SK-N-SH (cell line): ENCODE measurements around the gene SEPTIN10. TPM values are rescaled to one million over a fixed set of nuclear protein-coding genes. Genes with fewer than 3 reads are reported as not detected.

Experiments used
- CTCF ChIA-PET: fragments of 300-600, 350-600 bp; formaldehyde crosslinking; extraction: SDS; loops from one replicate; lab custom pipeline; 2021; lab: Yijun Ruan, JAX
- POLR2A ChIA-PET: fragments of 350-600 bp; sonication (Branson Sonifier 250); formaldehyde crosslinking; extraction: SDS; loops from one replicate; lab custom pipeline; 2020; ENCODE audit warnings: antibody characterized with exemption, inconsistent platforms; lab: Yijun Ruan, JAX
- DNase-seq: peaks from one replicate; pipeline ENCODE4 v3.0.0; 2012
- H2AFZ ChIP-seq: fragments of 200-600 bp; sonication (generic); 2 replicates; pipeline ENCODE4 v1.8.1; 2016; ENCODE audit warnings: antibody characterized with exemption, mild to moderate bottlenecking, low read depth
- H3F3A ChIP-seq: fragments of 200-600 bp; sonication (generic); replicated peaks from 2 replicates; pipeline ENCODE3; 2016; ENCODE audit warnings: antibody characterized with exemption, mild to moderate bottlenecking; ENCODE audit not compliant: insufficient read depth
- H3K27ac ChIP-seq, 2 experiments: fragments of 200-500 bp in 1 of 2; fragments of 200-600 bp in 1 of 2; sonication (Bioruptor generic) in 1 of 2; sonication (generic), shearing (Covaris generic) in 1 of 2; 2 replicates each; pipeline versions ENCODE4 v1.5.1 to v1.6.1; 2014 to 2016; ENCODE audit warnings: low read depth in 2 of 2, inconsistent platforms in 1 of 2, low read length in 1 of 2, mild to moderate bottlenecking in 1 of 2, mixed read lengths in 1 of 2
- H3K27me3 ChIP-seq: fragments of 200-600 bp; sonication (generic), shearing (Covaris generic); 2 replicates; pipeline ENCODE4 v1.6.1; 2016; ENCODE audit warnings: mixed run types; ENCODE audit not compliant: insufficient read depth
- H3K36me3 ChIP-seq, 2 experiments: fragments of 200-500 bp in 1 of 2; fragments of 200-600 bp in 1 of 2; sonication (Bioruptor generic) in 1 of 2; sonication (generic) in 1 of 2; replicated peaks in 1 of 2; 2 replicates each; pipeline versions ENCODE3 to v1.5.1; 2014 to 2016; ENCODE audit warnings: low read length in 1 of 2, mild to moderate bottlenecking in 1 of 2; ENCODE audit not compliant: insufficient read depth in 2 of 2, control insufficient read depth in 1 of 2
- H3K4me1 ChIP-seq, 2 experiments: fragments of 200-500 bp in 1 of 2; fragments of 200-600 bp in 1 of 2; sonication (Bioruptor generic) in 1 of 2; sonication (generic), shearing (Covaris generic) in 1 of 2; 2 replicates each; pipeline versions ENCODE4 v1.5.1 to v1.6.1; 2014 to 2016; ENCODE audit warnings: low read depth in 1 of 2, low read length in 1 of 2, mixed run types in 1 of 2; ENCODE audit not compliant: insufficient read depth in 2 of 2, control insufficient read depth in 1 of 2
- H3K4me2 ChIP-seq: fragments of 200-600 bp; sonication (generic), shearing (Covaris generic); 2 replicates; pipeline ENCODE4 v1.6.1; 2017; ENCODE audit warnings: mixed run types
- H3K4me3 ChIP-seq, 2 experiments: fragments of 200-500 bp in 1 of 2; fragments of 200-600 bp in 1 of 2; sonication (Bioruptor generic) in 1 of 2; sonication (generic), shearing (Covaris generic) in 1 of 2; 2 replicates each; pipeline versions ENCODE4 v1.5.1 to v1.8.1; 2014 to 2016; ENCODE audit warnings: low read depth in 2 of 2, inconsistent platforms in 1 of 2, low read length in 1 of 2, mild to moderate bottlenecking in 1 of 2, mixed read lengths in 1 of 2, moderate library complexity in 1 of 2
- H3K79me2 ChIP-seq: fragments of 200-600 bp; sonication (generic); 2 replicates; pipeline ENCODE4 v1.8.1; 2017; ENCODE audit warnings: mild to moderate bottlenecking; ENCODE audit not compliant: insufficient read depth
- H3K9ac ChIP-seq: fragments of 200-600 bp; sonication (generic); 2 replicates; pipeline ENCODE4 v1.6.1; 2017; ENCODE audit warnings: mixed run types
- H3K9me2 ChIP-seq: fragments of 200-600 bp; sonication (generic); 2 replicates; pipeline ENCODE4 v1.6.1; 2017; ENCODE audit warnings: mixed run types
- H3K9me3 ChIP-seq: fragments of 200-600 bp; sonication (generic); 2 replicates; pipeline ENCODE4 v1.6.1; 2017; ENCODE audit warnings: mixed run types, mild to moderate bottlenecking, moderate library complexity
- H4K20me1 ChIP-seq: fragments of 200-600 bp; sonication (generic); 2 replicates; pipeline ENCODE4 v1.6.1; 2017; ENCODE audit warnings: mild to moderate bottlenecking, mixed run types; ENCODE audit not compliant: insufficient read depth
- EP300 ChIP-seq, 2 experiments: IDR thresholded peaks; 2 replicates each; pipeline versions ENCODE4 v1.4.0 to v1.6.1; 2012; ENCODE audit warnings: borderline replicate concordance in 1 of 2, low read depth in 1 of 2, low read length in 1 of 2
- EZH2phosphoT487 ChIP-seq: fragments of 200-600 bp; sonication (generic); IDR thresholded peaks from 2 replicates; pipeline ENCODE4 v1.6.1; 2017; ENCODE audit warnings: low read depth, mixed run types, mild to moderate bottlenecking, antibody characterized with exemption, moderate library complexity, borderline replicate concordance
- FOXJ3 ChIP-seq: sonication (generic); formaldehyde crosslinking; IDR thresholded peaks from 2 replicates; pipeline ENCODE4 v1.5.1; 2020; ENCODE audit warnings: mild to moderate bottlenecking, missing genetic modification reagents
- MEF2A ChIP-seq: IDR thresholded peaks from 2 replicates; pipeline ENCODE4 v1.4.0; 2012; ENCODE audit warnings: low read depth, borderline replicate concordance
- NRF1 ChIP-seq: IDR thresholded peaks from 2 replicates; pipeline ENCODE4 v1.6.1; 2012; ENCODE audit warnings: low read depth, mild to moderate bottlenecking, low read length
- POLR2AphosphoS5 ChIP-seq: IDR thresholded peaks from 2 replicates; pipeline ENCODE4 v1.6.1; 2012; ENCODE audit warnings: low read depth, low read length
- RAD21 ChIP-seq: IDR thresholded peaks from 2 replicates; pipeline ENCODE4 v1.6.1; 2012; ENCODE audit warnings: mild to moderate bottlenecking, low read length
- RCOR1 ChIP-seq: fragments of 150-350 bp; IDR thresholded peaks from 2 replicates; pipeline ENCODE4 v1.6.1; 2017; ENCODE audit warnings: antibody characterized with exemption, low read length
- RFX5 ChIP-seq: IDR thresholded peaks from 2 replicates; pipeline ENCODE4 v1.6.1; 2012; ENCODE audit warnings: mild to moderate bottlenecking, improper control_type of control experiment, low read length
- RXRA ChIP-seq: IDR thresholded peaks from 2 replicates; pipeline ENCODE4 v1.4.0; 2012; ENCODE audit warnings: low read depth, mild to moderate bottlenecking, borderline replicate concordance
- SMC3 ChIP-seq: IDR thresholded peaks from 2 replicates; pipeline ENCODE4 v1.6.1; 2012; ENCODE audit warnings: low read depth, low read length, improper control_type of control experiment
- TAF1 ChIP-seq: IDR thresholded peaks from 2 replicates; pipeline ENCODE4 v1.6.1; 2012; ENCODE audit warnings: low read depth, mild to moderate bottlenecking, low read length, moderate library complexity, borderline replicate concordance
- TCF12 ChIP-seq: IDR thresholded peaks from 2 replicates; pipeline ENCODE4 v1.4.0; 2012
- TEAD4 ChIP-seq: IDR thresholded peaks from 2 replicates; pipeline ENCODE4 v1.4.0; 2012; ENCODE audit warnings: mild to moderate bottlenecking, borderline replicate concordance; ENCODE audit not compliant: insufficient read depth
- WGBS: methylation state at CpG from one replicate; pipeline ENCODE4 v1.1.6; 2017; ENCODE audit warnings: low lambda C conversion rate; 5-methylcytosine and 5-hydroxymethylcytosine counted together
- polyA plus RNA-seq, 3 experiments: library from polyadenylated mRNA; depleted of rRNA; stranded (reverse); fragments of >200 nt; gene quantifications; 2 replicates each; pipeline ENCODE4 v1.2.3, GENCODE V29; 2012
- TF ChIP-seq, protein P1 (sequence below): fragments of 200-600 bp; sonication (generic); IDR thresholded peaks from 2 replicates; pipeline ENCODE4 v1.6.1; 2017; ENCODE audit warnings: antibody characterized with exemption, mild to moderate bottlenecking, moderate library complexity
- TF ChIP-seq, protein P2 (sequence below): IDR thresholded peaks from 2 replicates; pipeline ENCODE4 v1.4.0; 2012; ENCODE audit warnings: low read depth, borderline replicate concordance
- TF ChIP-seq, protein P3 (sequence below): IDR thresholded peaks from 2 replicates; pipeline ENCODE4; 2012

Gene SEPTIN10
- polyA plus RNA-seq, 1 of the 3 experiments (the other 2 are of a cell fraction): 46.5 TPM

DNA sequence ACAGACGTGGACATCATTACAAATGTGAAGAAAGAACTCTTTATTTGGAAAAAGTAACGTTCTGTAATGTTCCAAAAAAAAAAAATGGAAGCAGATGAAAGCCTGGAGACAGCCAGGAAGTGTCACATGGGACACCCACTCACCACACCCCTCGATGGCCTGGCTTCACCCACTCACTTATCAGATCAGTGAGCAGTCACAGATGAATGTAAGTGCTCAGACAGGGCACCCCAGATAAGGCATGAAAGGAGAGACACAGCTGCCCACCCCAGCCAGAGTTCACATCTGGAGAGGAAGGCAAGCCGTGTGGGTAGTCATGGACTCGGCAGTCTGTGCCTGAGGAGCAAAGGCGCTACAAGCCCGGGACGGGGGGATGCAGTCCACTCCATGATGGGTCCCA, 105.2 kb downstream of the SEPTIN10 start:
- no peak overlapping the region for H3K4me3 ChIP-seq
- H3K36me3 ChIP-seq: no peaks in the 10 kb centered on the region
- H3K9me2 ChIP-seq: no peaks in the 10 kb centered on the region
- no peaks in the 10 kb centered on the region for H3K27me3 ChIP-seq
- peaks cover 0 to 2% of the 10 kb centered on the region in 2 experiments; a peak in 1 of 4 replicates for H3K4me1 ChIP-seq
- no peak overlapping the region for H3K27ac ChIP-seq
- no peaks in the 10 kb centered on the region for H3K9me3 ChIP-seq
- ChIA-PET CTCF (interaction anchor here (1.1 to 6.1 kb wide), 7 partner anchors 12 to 580 kb away, joined by 3 to 160 read pairs (median 5); partner anchors contain the start of gene SH3RF3), POLR2A (interaction anchor here (0.6 kb wide), 1 partner anchor 143 kb away, joined by 3 read pairs; no protein-coding TSS in a partner anchor)
- WGBS: 56% methylated on average over 4 of the region's 8 CpGs
- no peak overlapping the region for H2AFZ ChIP-seq
- no peak for DNase-seq
- H4K20me1 ChIP-seq: no peaks in the 10 kb centered on the region
- TF ChIP-seq, protein P1, sequence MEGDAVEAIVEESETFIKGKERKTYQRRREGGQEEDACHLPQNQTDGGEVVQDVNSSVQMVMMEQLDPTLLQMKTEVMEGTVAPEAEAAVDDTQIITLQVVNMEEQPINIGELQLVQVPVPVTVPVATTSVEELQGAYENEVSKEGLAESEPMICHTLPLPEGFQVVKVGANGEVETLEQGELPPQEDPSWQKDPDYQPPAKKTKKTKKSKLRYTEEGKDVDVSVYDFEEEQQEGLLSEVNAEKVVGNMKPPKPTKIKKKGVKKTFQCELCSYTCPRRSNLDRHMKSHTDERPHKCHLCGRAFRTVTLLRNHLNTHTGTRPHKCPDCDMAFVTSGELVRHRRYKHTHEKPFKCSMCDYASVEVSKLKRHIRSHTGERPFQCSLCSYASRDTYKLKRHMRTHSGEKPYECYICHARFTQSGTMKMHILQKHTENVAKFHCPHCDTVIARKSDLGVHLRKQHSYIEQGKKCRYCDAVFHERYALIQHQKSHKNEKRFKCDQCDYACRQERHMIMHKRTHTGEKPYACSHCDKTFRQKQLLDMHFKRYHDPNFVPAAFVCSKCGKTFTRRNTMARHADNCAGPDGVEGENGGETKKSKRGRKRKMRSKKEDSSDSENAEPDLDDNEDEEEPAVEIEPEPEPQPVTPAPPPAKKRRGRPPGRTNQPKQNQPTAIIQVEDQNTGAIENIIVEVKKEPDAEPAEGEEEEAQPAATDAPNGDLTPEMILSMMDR: no peak
- no peak for TF ChIP-seq RXRA
- no peak for TF ChIP-seq EP300 (IDR thresholded peaks at IDR 0.05; ENCODE audit: borderline replicate concordance in 1 of 2, low read depth in 1 of 2, low read length in 1 of 2)
- TF ChIP-seq TEAD4: no peak
- TF ChIP-seq EZH2phosphoT487: no peak
- no peak for TF ChIP-seq POLR2AphosphoS5
- TF ChIP-seq SMC3: no peak
- no peak for TF ChIP-seq FOXJ3 (CRISPR knock-in tag)
- no peak for TF ChIP-seq RFX5
- TF ChIP-seq, protein P2, sequence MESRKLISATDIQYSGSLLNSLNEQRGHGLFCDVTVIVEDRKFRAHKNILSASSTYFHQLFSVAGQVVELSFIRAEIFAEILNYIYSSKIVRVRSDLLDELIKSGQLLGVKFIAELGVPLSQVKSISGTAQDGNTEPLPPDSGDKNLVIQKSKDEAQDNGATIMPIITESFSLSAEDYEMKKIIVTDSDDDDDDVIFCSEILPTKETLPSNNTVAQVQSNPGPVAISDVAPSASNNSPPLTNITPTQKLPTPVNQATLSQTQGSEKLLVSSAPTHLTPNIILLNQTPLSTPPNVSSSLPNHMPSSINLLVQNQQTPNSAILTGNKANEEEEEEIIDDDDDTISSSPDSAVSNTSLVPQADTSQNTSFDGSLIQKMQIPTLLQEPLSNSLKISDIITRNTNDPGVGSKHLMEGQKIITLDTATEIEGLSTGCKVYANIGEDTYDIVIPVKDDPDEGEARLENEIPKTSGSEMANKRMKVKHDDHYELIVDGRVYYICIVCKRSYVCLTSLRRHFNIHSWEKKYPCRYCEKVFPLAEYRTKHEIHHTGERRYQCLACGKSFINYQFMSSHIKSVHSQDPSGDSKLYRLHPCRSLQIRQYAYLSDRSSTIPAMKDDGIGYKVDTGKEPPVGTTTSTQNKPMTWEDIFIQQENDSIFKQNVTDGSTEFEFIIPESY: no peak
- TF ChIP-seq NRF1: no peak
- TF ChIP-seq RAD21: no peak
- TF ChIP-seq, all 33 proteins: peak for 0
- no peaks in the 10 kb centered on the region for H3K79me2 ChIP-seq
- peaks cover 2% of the 10 kb centered on the region for H3F3A ChIP-seq
- no peak overlapping the region for H3K4me2 ChIP-seq
- no peak overlapping the region for H3K9ac ChIP-seq

DNA sequence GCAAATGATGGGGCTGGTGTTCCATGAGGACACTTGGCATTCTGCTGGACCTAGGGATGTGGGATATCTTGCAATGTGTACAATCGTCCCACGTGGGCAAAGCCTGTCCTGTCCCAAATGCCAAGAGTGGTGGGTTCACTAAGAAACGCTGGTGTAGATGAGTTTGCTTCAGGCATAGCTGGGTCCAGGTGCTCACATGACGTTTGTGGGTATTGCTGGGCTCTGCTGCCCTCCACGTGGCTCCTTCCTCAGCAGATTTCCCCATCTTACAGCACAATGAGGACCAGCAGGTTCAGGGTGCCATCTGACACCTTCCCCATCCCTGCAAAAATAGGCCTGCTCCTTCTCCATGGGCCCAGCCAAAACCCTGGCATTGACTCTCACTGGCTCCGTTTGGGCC, 105.9 kb downstream of the SEPTIN10 start:
- 92% methylated on average over 5 of the region's 6 CpGs for WGBS
- TF ChIP-seq TAF1 (no peak), RCOR1 (no peak), EP300 (IDR thresholded peaks at IDR 0.05; ENCODE audit: borderline replicate concordance in 1 of 2, low read depth in 1 of 2, low read length in 1 of 2) (no peak), MEF2A (no peak), TCF12 (no peak)
- TF ChIP-seq, protein P3, sequence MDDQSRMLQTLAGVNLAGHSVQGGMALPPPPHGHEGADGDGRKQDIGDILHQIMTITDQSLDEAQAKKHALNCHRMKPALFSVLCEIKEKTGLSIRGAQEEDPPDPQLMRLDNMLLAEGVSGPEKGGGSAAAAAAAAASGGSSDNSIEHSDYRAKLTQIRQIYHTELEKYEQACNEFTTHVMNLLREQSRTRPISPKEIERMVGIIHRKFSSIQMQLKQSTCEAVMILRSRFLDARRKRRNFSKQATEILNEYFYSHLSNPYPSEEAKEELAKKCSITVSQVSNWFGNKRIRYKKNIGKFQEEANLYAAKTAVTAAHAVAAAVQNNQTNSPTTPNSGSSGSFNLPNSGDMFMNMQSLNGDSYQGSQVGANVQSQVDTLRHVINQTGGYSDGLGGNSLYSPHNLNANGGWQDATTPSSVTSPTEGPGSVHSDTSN: no peak
- TF ChIP-seq, all 33 proteins: peak for 0
- Histone ChIP-seq H2AFZ (no peak overlapping the region), H3K36me3 (no peaks in the 10 kb centered on the region), H3K9ac (no peak overlapping the region), H3K27ac (no peak overlapping the region), H3K4me2 (no peak overlapping the region), H4K20me1 (no peaks in the 10 kb centered on the region), H3K4me3 (no peak overlapping the region), H3K9me3 (no peaks in the 10 kb centered on the region), H3K9me2 (no peaks in the 10 kb centered on the region), H3F3A (no peaks in the 10 kb centered on the region), H3K4me1 (no peaks in the 10 kb centered on the region; a peak in 1 of 4 replicates), H3K79me2 (no peaks in the 10 kb centered on the region), H3K27me3 (no peaks in the 10 kb centered on the region)
- no peak for DNase-seq
- CTCF ChIA-PET: interaction anchor here (1.0 to 6.1 kb wide), 3 partner anchors 8 to 379 kb away, joined by 3 to 160 read pairs (median 3); partner anchors contain the start of gene SH3RF3
- POLR2A ChIA-PET: no interaction called here
